SK-N-SH (cell line): ENCODE results near the gene CYP11A1. TPM values are rescaled to one million over a fixed set of nuclear protein-coding genes. Genes with fewer than 3 reads are reported as not detected.

ENCODE experiments used
- CTCF ChIA-PET: fragments of 300-600, 350-600 bp; formaldehyde crosslinking; extraction: SDS; loops from one replicate; lab custom pipeline; 2021; lab: Yijun Ruan, JAX
- POLR2A ChIA-PET: fragments of 350-600 bp; sonication (Branson Sonifier 250); formaldehyde crosslinking; extraction: SDS; loops from one replicate; lab custom pipeline; 2020; ENCODE audit warnings: antibody characterized with exemption, inconsistent platforms; lab: Yijun Ruan, JAX
- DNase-seq: peaks from one replicate; pipeline ENCODE4 v3.0.0; 2012
- H2AFZ ChIP-seq: fragments of 200-600 bp; sonication (generic); 2 replicates; pipeline ENCODE4 v1.8.1; 2016; ENCODE audit warnings: antibody characterized with exemption, mild to moderate bottlenecking, low read depth
- H3F3A ChIP-seq: fragments of 200-600 bp; sonication (generic); replicated peaks from 2 replicates; pipeline ENCODE3; 2016; ENCODE audit warnings: antibody characterized with exemption, mild to moderate bottlenecking; ENCODE audit not compliant: insufficient read depth
- H3K27ac ChIP-seq, 2 experiments: fragments of 200-500 bp in 1 of 2; fragments of 200-600 bp in 1 of 2; sonication (Bioruptor generic) in 1 of 2; sonication (generic), shearing (Covaris generic) in 1 of 2; 2 replicates each; pipeline versions ENCODE4 v1.5.1 to v1.6.1; 2014 to 2016; ENCODE audit warnings: low read depth in 2 of 2, inconsistent platforms in 1 of 2, low read length in 1 of 2, mild to moderate bottlenecking in 1 of 2, mixed read lengths in 1 of 2
- H3K27me3 ChIP-seq: fragments of 200-600 bp; sonication (generic), shearing (Covaris generic); 2 replicates; pipeline ENCODE4 v1.6.1; 2016; ENCODE audit warnings: mixed run types; ENCODE audit not compliant: insufficient read depth
- H3K36me3 ChIP-seq, 2 experiments: fragments of 200-500 bp in 1 of 2; fragments of 200-600 bp in 1 of 2; sonication (Bioruptor generic) in 1 of 2; sonication (generic) in 1 of 2; replicated peaks in 1 of 2; 2 replicates each; pipeline versions ENCODE3 to v1.5.1; 2014 to 2016; ENCODE audit warnings: low read length in 1 of 2, mild to moderate bottlenecking in 1 of 2; ENCODE audit not compliant: insufficient read depth in 2 of 2, control insufficient read depth in 1 of 2
- H3K4me1 ChIP-seq, 2 experiments: fragments of 200-500 bp in 1 of 2; fragments of 200-600 bp in 1 of 2; sonication (Bioruptor generic) in 1 of 2; sonication (generic), shearing (Covaris generic) in 1 of 2; 2 replicates each; pipeline versions ENCODE4 v1.5.1 to v1.6.1; 2014 to 2016; ENCODE audit warnings: low read depth in 1 of 2, low read length in 1 of 2, mixed run types in 1 of 2; ENCODE audit not compliant: insufficient read depth in 2 of 2, control insufficient read depth in 1 of 2
- H3K4me2 ChIP-seq: fragments of 200-600 bp; sonication (generic), shearing (Covaris generic); 2 replicates; pipeline ENCODE4 v1.6.1; 2017; ENCODE audit warnings: mixed run types
- H3K4me3 ChIP-seq, 2 experiments: fragments of 200-500 bp in 1 of 2; fragments of 200-600 bp in 1 of 2; sonication (Bioruptor generic) in 1 of 2; sonication (generic), shearing (Covaris generic) in 1 of 2; 2 replicates each; pipeline versions ENCODE4 v1.5.1 to v1.8.1; 2014 to 2016; ENCODE audit warnings: low read depth in 2 of 2, inconsistent platforms in 1 of 2, low read length in 1 of 2, mild to moderate bottlenecking in 1 of 2, mixed read lengths in 1 of 2, moderate library complexity in 1 of 2
- H3K79me2 ChIP-seq: fragments of 200-600 bp; sonication (generic); 2 replicates; pipeline ENCODE4 v1.8.1; 2017; ENCODE audit warnings: mild to moderate bottlenecking; ENCODE audit not compliant: insufficient read depth
- H3K9ac ChIP-seq: fragments of 200-600 bp; sonication (generic); 2 replicates; pipeline ENCODE4 v1.6.1; 2017; ENCODE audit warnings: mixed run types
- H3K9me2 ChIP-seq: fragments of 200-600 bp; sonication (generic); 2 replicates; pipeline ENCODE4 v1.6.1; 2017; ENCODE audit warnings: mixed run types
- H3K9me3 ChIP-seq: fragments of 200-600 bp; sonication (generic); 2 replicates; pipeline ENCODE4 v1.6.1; 2017; ENCODE audit warnings: mixed run types, mild to moderate bottlenecking, moderate library complexity
- H4K20me1 ChIP-seq: fragments of 200-600 bp; sonication (generic); 2 replicates; pipeline ENCODE4 v1.6.1; 2017; ENCODE audit warnings: mild to moderate bottlenecking, mixed run types; ENCODE audit not compliant: insufficient read depth
- CHD2 ChIP-seq: fragments of 150-350 bp; IDR thresholded peaks from 2 replicates; pipeline ENCODE4 v1.6.1; 2018; ENCODE audit warnings: low read length; ENCODE audit not compliant: partially characterized antibody
- FOSL2 ChIP-seq: IDR thresholded peaks from 2 replicates; pipeline ENCODE4 v1.4.0; 2012; ENCODE audit warnings: low read depth, mild to moderate bottlenecking, moderate library complexity, borderline replicate concordance
- FOXJ3 ChIP-seq: sonication (generic); formaldehyde crosslinking; IDR thresholded peaks from 2 replicates; pipeline ENCODE4 v1.5.1; 2020; ENCODE audit warnings: mild to moderate bottlenecking, missing genetic modification reagents
- FOXM1 ChIP-seq: IDR thresholded peaks from 2 replicates; pipeline ENCODE4 v1.4.0; 2012; ENCODE audit warnings: low read depth, mild to moderate bottlenecking
- GABPA ChIP-seq: IDR thresholded peaks from 2 replicates; pipeline ENCODE4 v1.4.0; 2012; ENCODE audit warnings: low read depth, mild to moderate bottlenecking
- MEF2A ChIP-seq: IDR thresholded peaks from 2 replicates; pipeline ENCODE4 v1.4.0; 2012; ENCODE audit warnings: low read depth, borderline replicate concordance
- MXI1 ChIP-seq: IDR thresholded peaks from 2 replicates; pipeline ENCODE4 v1.6.1; 2012; ENCODE audit warnings: mild to moderate bottlenecking, low read depth, low read length, improper control_type of control experiment
- NFIC ChIP-seq: IDR thresholded peaks from 2 replicates; pipeline ENCODE4 v1.4.0; 2012; ENCODE audit warnings: borderline replicate concordance
- POLR2AphosphoS5 ChIP-seq: IDR thresholded peaks from 2 replicates; pipeline ENCODE4 v1.6.1; 2012; ENCODE audit warnings: low read depth, low read length
- RFX5 ChIP-seq: IDR thresholded peaks from 2 replicates; pipeline ENCODE4 v1.6.1; 2012; ENCODE audit warnings: mild to moderate bottlenecking, improper control_type of control experiment, low read length
- RXRA ChIP-seq: IDR thresholded peaks from 2 replicates; pipeline ENCODE4 v1.4.0; 2012; ENCODE audit warnings: low read depth, mild to moderate bottlenecking, borderline replicate concordance
- SIN3A ChIP-seq: IDR thresholded peaks from 2 replicates; pipeline ENCODE4 v1.6.1; 2012; ENCODE audit warnings: low read depth, mild to moderate bottlenecking, low read length, moderate library complexity, borderline replicate concordance
- SMC3 ChIP-seq: IDR thresholded peaks from 2 replicates; pipeline ENCODE4 v1.6.1; 2012; ENCODE audit warnings: low read depth, low read length, improper control_type of control experiment
- TAF1 ChIP-seq: IDR thresholded peaks from 2 replicates; pipeline ENCODE4 v1.6.1; 2012; ENCODE audit warnings: low read depth, mild to moderate bottlenecking, low read length, moderate library complexity, borderline replicate concordance
- TCF12 ChIP-seq: IDR thresholded peaks from 2 replicates; pipeline ENCODE4 v1.4.0; 2012
- YY1 ChIP-seq: IDR thresholded peaks from 2 replicates; pipeline ENCODE4 v1.4.0; 2012; ENCODE audit warnings: low read depth, mild to moderate bottlenecking
- WGBS: methylation state at CpG from one replicate; pipeline ENCODE4 v1.1.6; 2017; ENCODE audit warnings: low lambda C conversion rate; 5-methylcytosine and 5-hydroxymethylcytosine counted together
- polyA plus RNA-seq, 3 experiments: library from polyadenylated mRNA; depleted of rRNA; stranded (reverse); fragments of >200 nt; gene quantifications; 2 replicates each; pipeline ENCODE4 v1.2.3, GENCODE V29; 2012
- TF ChIP-seq, protein P1 (sequence below): IDR thresholded peaks from 2 replicates; pipeline ENCODE4; 2012
- TF ChIP-seq, protein P2 (sequence below): IDR thresholded peaks from 2 replicates; pipeline ENCODE4 v1.4.0; 2012; ENCODE audit warnings: low read depth, borderline replicate concordance
- TF ChIP-seq, protein P3 (sequence below): IDR thresholded peaks from 2 replicates; pipeline ENCODE4 v1.6.1; 2012; ENCODE audit warnings: mild to moderate bottlenecking, low read depth, low read length, moderate library complexity
- TF ChIP-seq, protein P4 (sequence below): IDR thresholded peaks from 2 replicates; pipeline ENCODE4 v1.4.0; 2012; ENCODE audit warnings: low read depth

CYP11A1 gene
- polyA plus RNA-seq, 1 of the 3 experiments (the other 2 are of a cell fraction) = 0.08 TPM

DNA sequence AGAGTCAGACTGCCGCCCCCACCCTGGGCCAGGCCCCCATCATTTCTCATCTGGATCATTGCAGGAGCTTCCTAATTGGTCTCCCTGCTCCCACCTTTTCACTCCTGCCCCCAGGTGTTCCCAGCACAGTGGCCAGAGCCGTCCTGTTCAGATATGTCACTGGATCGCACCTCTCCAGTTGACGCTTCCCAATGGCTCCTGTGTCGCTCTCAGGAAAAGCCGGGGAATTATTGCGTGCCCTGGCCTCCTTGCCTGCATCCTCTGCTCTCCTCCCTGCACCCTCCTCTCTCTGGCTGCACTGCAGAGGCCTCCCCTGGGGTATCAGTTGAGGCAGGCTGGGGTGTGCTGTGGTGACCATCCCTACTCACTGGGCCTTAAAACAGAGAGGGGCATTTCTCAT, 25.5 kb upstream of the CYP11A1 start:
- 84% methylated on average over 7 of the region's 7 CpGs for WGBS
- CTCF ChIA-PET = interaction anchor here (0.7 to 3.0 kb wide), 6 partner anchors 11 to 46 kb away, joined by 3 to 17 read pairs (median 6); no protein-coding TSS in a partner anchor
- Histone ChIP-seq H3K27ac (no peak overlapping the region), H3K9me3 (no peaks in the 10 kb centered on the region), H3K36me3 (no peaks in the 10 kb centered on the region), H4K20me1 (no peaks in the 10 kb centered on the region), H3K9me2 (no peaks in the 10 kb centered on the region), H3K4me3 (no peak overlapping the region), H2AFZ (no peak overlapping the region), H3K79me2 (no peaks in the 10 kb centered on the region), H3K4me1 (peaks cover 0 to 30% of the 10 kb centered on the region in 2 experiments; a peak in 1 of 4 replicates), H3K4me2 (no peak overlapping the region), H3K27me3 (no peaks in the 10 kb centered on the region), H3F3A (no peaks in the 10 kb centered on the region), H3K9ac (no peak overlapping the region)
- no peak for DNase-seq
- TF ChIP-seq TAF1 (no peak), SMC3 (no peak), FOXJ3 (CRISPR knock-in tag) (no peak), CHD2 (no peak), SIN3A (no peak), RXRA (no peak), GABPA (no peak), NFIC (no peak), FOXM1 (no peak), MEF2A (no peak), POLR2AphosphoS5 (no peak), TCF12 (no peak), RFX5 (no peak), FOSL2 (no peak), YY1 (no peak), MXI1 (no peak)
- TF ChIP-seq, protein P1, sequence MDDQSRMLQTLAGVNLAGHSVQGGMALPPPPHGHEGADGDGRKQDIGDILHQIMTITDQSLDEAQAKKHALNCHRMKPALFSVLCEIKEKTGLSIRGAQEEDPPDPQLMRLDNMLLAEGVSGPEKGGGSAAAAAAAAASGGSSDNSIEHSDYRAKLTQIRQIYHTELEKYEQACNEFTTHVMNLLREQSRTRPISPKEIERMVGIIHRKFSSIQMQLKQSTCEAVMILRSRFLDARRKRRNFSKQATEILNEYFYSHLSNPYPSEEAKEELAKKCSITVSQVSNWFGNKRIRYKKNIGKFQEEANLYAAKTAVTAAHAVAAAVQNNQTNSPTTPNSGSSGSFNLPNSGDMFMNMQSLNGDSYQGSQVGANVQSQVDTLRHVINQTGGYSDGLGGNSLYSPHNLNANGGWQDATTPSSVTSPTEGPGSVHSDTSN = no peak
- TF ChIP-seq, protein P2, sequence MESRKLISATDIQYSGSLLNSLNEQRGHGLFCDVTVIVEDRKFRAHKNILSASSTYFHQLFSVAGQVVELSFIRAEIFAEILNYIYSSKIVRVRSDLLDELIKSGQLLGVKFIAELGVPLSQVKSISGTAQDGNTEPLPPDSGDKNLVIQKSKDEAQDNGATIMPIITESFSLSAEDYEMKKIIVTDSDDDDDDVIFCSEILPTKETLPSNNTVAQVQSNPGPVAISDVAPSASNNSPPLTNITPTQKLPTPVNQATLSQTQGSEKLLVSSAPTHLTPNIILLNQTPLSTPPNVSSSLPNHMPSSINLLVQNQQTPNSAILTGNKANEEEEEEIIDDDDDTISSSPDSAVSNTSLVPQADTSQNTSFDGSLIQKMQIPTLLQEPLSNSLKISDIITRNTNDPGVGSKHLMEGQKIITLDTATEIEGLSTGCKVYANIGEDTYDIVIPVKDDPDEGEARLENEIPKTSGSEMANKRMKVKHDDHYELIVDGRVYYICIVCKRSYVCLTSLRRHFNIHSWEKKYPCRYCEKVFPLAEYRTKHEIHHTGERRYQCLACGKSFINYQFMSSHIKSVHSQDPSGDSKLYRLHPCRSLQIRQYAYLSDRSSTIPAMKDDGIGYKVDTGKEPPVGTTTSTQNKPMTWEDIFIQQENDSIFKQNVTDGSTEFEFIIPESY = no peak
- TF ChIP-seq, protein P3, sequence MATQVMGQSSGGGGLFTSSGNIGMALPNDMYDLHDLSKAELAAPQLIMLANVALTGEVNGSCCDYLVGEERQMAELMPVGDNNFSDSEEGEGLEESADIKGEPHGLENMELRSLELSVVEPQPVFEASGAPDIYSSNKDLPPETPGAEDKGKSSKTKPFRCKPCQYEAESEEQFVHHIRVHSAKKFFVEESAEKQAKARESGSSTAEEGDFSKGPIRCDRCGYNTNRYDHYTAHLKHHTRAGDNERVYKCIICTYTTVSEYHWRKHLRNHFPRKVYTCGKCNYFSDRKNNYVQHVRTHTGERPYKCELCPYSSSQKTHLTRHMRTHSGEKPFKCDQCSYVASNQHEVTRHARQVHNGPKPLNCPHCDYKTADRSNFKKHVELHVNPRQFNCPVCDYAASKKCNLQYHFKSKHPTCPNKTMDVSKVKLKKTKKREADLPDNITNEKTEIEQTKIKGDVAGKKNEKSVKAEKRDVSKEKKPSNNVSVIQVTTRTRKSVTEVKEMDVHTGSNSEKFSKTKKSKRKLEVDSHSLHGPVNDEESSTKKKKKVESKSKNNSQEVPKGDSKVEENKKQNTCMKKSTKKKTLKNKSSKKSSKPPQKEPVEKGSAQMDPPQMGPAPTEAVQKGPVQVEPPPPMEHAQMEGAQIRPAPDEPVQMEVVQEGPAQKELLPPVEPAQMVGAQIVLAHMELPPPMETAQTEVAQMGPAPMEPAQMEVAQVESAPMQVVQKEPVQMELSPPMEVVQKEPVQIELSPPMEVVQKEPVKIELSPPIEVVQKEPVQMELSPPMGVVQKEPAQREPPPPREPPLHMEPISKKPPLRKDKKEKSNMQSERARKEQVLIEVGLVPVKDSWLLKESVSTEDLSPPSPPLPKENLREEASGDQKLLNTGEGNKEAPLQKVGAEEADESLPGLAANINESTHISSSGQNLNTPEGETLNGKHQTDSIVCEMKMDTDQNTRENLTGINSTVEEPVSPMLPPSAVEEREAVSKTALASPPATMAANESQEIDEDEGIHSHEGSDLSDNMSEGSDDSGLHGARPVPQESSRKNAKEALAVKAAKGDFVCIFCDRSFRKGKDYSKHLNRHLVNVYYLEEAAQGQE = no peak
- TF ChIP-seq, protein P4, sequence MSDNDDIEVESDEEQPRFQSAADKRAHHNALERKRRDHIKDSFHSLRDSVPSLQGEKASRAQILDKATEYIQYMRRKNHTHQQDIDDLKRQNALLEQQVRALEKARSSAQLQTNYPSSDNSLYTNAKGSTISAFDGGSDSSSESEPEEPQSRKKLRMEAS = no peak
- POLR2A ChIA-PET = no interaction called here
